Hepatocyte (in vitro differentiated cells): ENCODE results near the gene PDLIM5. TPM values are rescaled to one million over a fixed set of nuclear protein-coding genes. Genes with fewer than 3 reads are reported as not detected.

Experiments
- DNase-seq: peaks from one replicate; pipeline ENCODE4 v3.0.0-alpha.2; 2016; ENCODE audit warnings: low spot score
- H2AFZ ChIP-seq: fragments of 200-600 bp; sonication (generic); 2 replicates; pipeline ENCODE4 v1.6.0; 2016; ENCODE audit warnings: antibody characterized with exemption, mild to moderate bottlenecking
- H3K27ac ChIP-seq: fragments of 200-600 bp; sonication (generic); 2 replicates; pipeline ENCODE4 v1.5.1; 2016; ENCODE audit warnings: mild to moderate bottlenecking
- H3K27me3 ChIP-seq: fragments of 200-600 bp; sonication (generic); 2 replicates; pipeline ENCODE4 v1.6.1; 2016
- H3K36me3 ChIP-seq: fragments of 200-600 bp; sonication (generic); replicated peaks from 2 replicates; pipeline ENCODE4 v1.5.1; 2016; ENCODE audit warnings: low read depth; ENCODE audit not compliant: insufficient read depth
- H3K4me1 ChIP-seq: fragments of 200-600 bp; sonication (generic); 2 replicates; pipeline ENCODE4 v1.5.1; 2016; ENCODE audit warnings: mild to moderate bottlenecking, moderate library complexity; ENCODE audit not compliant: insufficient read depth
- H3K4me2 ChIP-seq: fragments of 200-600 bp; sonication (generic); 2 replicates; pipeline ENCODE4 v1.6.0; 2016
- H3K4me3 ChIP-seq: fragments of 200-600 bp; sonication (generic); 2 replicates; pipeline ENCODE4 v1.5.1; 2016; ENCODE audit warnings: mild to moderate bottlenecking
- H3K79me2 ChIP-seq: fragments of 200-600 bp; sonication (generic); 2 replicates; pipeline ENCODE4 v1.6.0; 2017; ENCODE audit warnings: mild to moderate bottlenecking
- H3K9me2 ChIP-seq: fragments of 200-600 bp; sonication (generic); replicated peaks from 2 replicates; pipeline ENCODE4 v1.6.0; 2017; ENCODE audit warnings: mild to moderate bottlenecking; ENCODE audit not compliant: insufficient read depth
- H3K9me3 ChIP-seq: fragments of 200-600 bp; sonication (generic); 2 replicates; pipeline ENCODE4 v1.5.1; 2016; ENCODE audit warnings: low read depth, mild to moderate bottlenecking
- H4K20me1 ChIP-seq: fragments of 200-600 bp; sonication (generic); 2 replicates; pipeline ENCODE4 v1.6.0; 2016; ENCODE audit warnings: mild to moderate bottlenecking; ENCODE audit not compliant: insufficient read depth, poor library complexity, severe bottlenecking
- CTCF ChIP-seq: fragments of 200-600 bp; sonication (generic); IDR thresholded peaks from 2 replicates; pipeline ENCODE4 v1.5.1; 2016; ENCODE audit warnings: antibody characterized with exemption, mild to moderate bottlenecking; ENCODE audit not compliant: poor library complexity
- EZH2 ChIP-seq: fragments of 200-600 bp; sonication (generic); IDR thresholded peaks from 2 replicates; pipeline ENCODE4 v1.6.1; 2016; ENCODE audit warnings: antibody characterized with exemption, mild to moderate bottlenecking, borderline replicate concordance
- EZH2phosphoT487 ChIP-seq: fragments of 200-600 bp; sonication (generic); IDR thresholded peaks from one replicate; pipeline ENCODE4 v1.6.1; 2018; ENCODE audit warnings: antibody characterized with exemption, mild to moderate bottlenecking, low read depth, moderate library complexity; ENCODE audit not compliant: unreplicated experiment, severe bottlenecking
- WGBS: methylation state at CpG from one replicate; pipeline ENCODE4 v1.1.6; 2016; ENCODE audit warnings: low lambda C conversion rate; ENCODE audit errors: missing lambda C conversion rate; 5-methylcytosine and 5-hydroxymethylcytosine counted together
- polyA plus RNA-seq: library from polyadenylated mRNA; unstranded; fragments of >200 nt; fragmentation: Nextera tagmentation; extraction: Ambion mirVana; gene quantifications from 2 replicates; pipeline ENCODE4 v1.2.1, GENCODE V29; 2016
- total RNA-seq: library from RNA; depleted of rRNA; stranded (reverse); fragments of >200 nt; gene quantifications from 2 replicates; pipeline ENCODE4 v1.2.3, GENCODE V29; 2014

PDLIM5 gene
- total and polyA plus RNA-seq, 2 experiments from 2014 or later: 97.1 to 121 TPM

GRCh38 chr4:94673961-94674360 lies 222.2 kb downstream of the PDLIM5 start:
- no peak overlapping the region for H3K4me2 ChIP-seq
- TF ChIP-seq CTCF: no peak
- TF ChIP-seq EZH2phosphoT487: no peak
- TF ChIP-seq EZH2: no peak

GRCh38 chr4:94676970-94677369 lies 225.2 kb downstream of the PDLIM5 start:
- Histone ChIP-seq H2AFZ (no peak overlapping the region), H3K27me3 (no peaks in the 10 kb centered on the region), H3K9me3 (no peaks in the 10 kb centered on the region), H3K36me3 (no peaks in the 10 kb centered on the region), H3K4me1 (no peaks in the 10 kb centered on the region), H4K20me1 (no peaks in the 10 kb centered on the region), H3K4me2 (no peak overlapping the region), H3K27ac (no peak overlapping the region), H3K79me2 (no peaks in the 10 kb centered on the region), H3K9me2 (no peaks in the 10 kb centered on the region), H3K4me3 (no peak overlapping the region)
- peak; percentile 10 for DNase-seq
- TF ChIP-seq EZH2: no peak
- no peak for TF ChIP-seq CTCF
- no peak for TF ChIP-seq EZH2phosphoT487
- WGBS: 48% methylated on average over 2 of the region's 2 CpGs

More at GRCh38 chr4:94673961-94674360, 222.2 kb downstream of the PDLIM5 start:
- no peak for DNase-seq
- H3K27ac ChIP-seq: no peak overlapping the region
- 98% methylated on average over 2 of the region's 2 CpGs for WGBS
- no peaks in the 10 kb centered on the region for H3K79me2 ChIP-seq
- H3K9me3 ChIP-seq: no peaks in the 10 kb centered on the region
- no peak overlapping the region for H3K4me3 ChIP-seq
- H3K36me3 ChIP-seq: no peaks in the 10 kb centered on the region
- no peaks in the 10 kb centered on the region for H3K9me2 ChIP-seq
- H4K20me1 ChIP-seq: no peaks in the 10 kb centered on the region
- no peak overlapping the region for H2AFZ ChIP-seq
- no peaks in the 10 kb centered on the region for H3K4me1 ChIP-seq
- H3K27me3 ChIP-seq: no peaks in the 10 kb centered on the region

- H4K20me1 ChIP-seq: no peaks in the 10 kb centered on the region
- no peaks in the 10 kb centered on the region for H3K79me2 ChIP-seq
- no peak for TF ChIP-seq CTCF
- no peak for TF ChIP-seq EZH2
- TF ChIP-seq EZH2phosphoT487: no peak
- H3K4me3 ChIP-seq: no peak overlapping the region
- H3K27me3 ChIP-seq: no peaks in the 10 kb centered on the region
- DNase-seq: no peak
- no peak overlapping the region for H3K27ac ChIP-seq
- no peaks in the 10 kb centered on the region for H3K9me2 ChIP-seq
- H3K4me2 ChIP-seq: no peak overlapping the region
- no peaks in the 10 kb centered on the region for H3K36me3 ChIP-seq
- H3K9me3 ChIP-seq: no peaks in the 10 kb centered on the region
- H2AFZ ChIP-seq: no peak overlapping the region
- no peaks in the 10 kb centered on the region for H3K4me1 ChIP-seq
Measured at GRCh38 chr4:94678896-94679295, 227.2 kb downstream of the PDLIM5 start.
